HepG2 (cell line): ENCODE results near the gene UBQLN4. TPM values are rescaled to one million over a fixed set of nuclear protein-coding genes. Genes with fewer than 3 reads are reported as not detected.
A peak's percentile ranks its signal among the peaks of the same experiment; 100 is the strongest.

Experiments
- EHMT2 ChIP-seq: fragments of 200-600 bp; sonication (generic); IDR thresholded peaks from 2 replicates; pipeline ENCODE4 v1.7.0; 2017; ENCODE audit warnings: antibody characterized with exemption, low read depth, low read length, borderline replicate concordance
- PITX1 ChIP-seq: sonication (generic); formaldehyde crosslinking; IDR thresholded peaks from 2 replicates; pipeline ENCODE4 v1.5.1; 2020; ENCODE audit warnings: mild to moderate bottlenecking, missing genetic modification reagents
- TAF1 ChIP-seq: sonication (generic); formaldehyde crosslinking; IDR thresholded peaks from 2 replicates; pipeline ENCODE4 v1.4.0; 2020; ENCODE audit warnings: missing genetic modification reagents
- ZFP62 ChIP-seq: sonication (generic); formaldehyde crosslinking; IDR thresholded peaks from 2 replicates; pipeline ENCODE4 v1.4.0; 2020; ENCODE audit warnings: missing genetic modification reagents
- ZKSCAN5 ChIP-seq: sonication (generic); formaldehyde crosslinking; IDR thresholded peaks from 2 replicates; pipeline ENCODE4 v1.5.1; 2020; ENCODE audit warnings: mild to moderate bottlenecking, missing genetic modification reagents
- ZNF619 ChIP-seq: sonication (generic); formaldehyde crosslinking; IDR thresholded peaks from 2 replicates; pipeline ENCODE4 v1.4.0; 2020; ENCODE audit warnings: mild to moderate bottlenecking, missing genetic modification reagents
- polyA plus RNA-seq, 8 experiments: library from polyadenylated mRNA; depleted of rRNA in 3 of 8; stranded (reverse) in 7 of 8; unstranded in 1 of 8; fragments of >200 nt; fragmentation: Illumina TruSeq in 4 of 8; extraction: Trizol in 4 of 8; gene quantifications; 2 replicates each; pipeline versions ENCODE4 v1.2.1 to v1.2.3, GENCODE V29; 2011 to 2016; ENCODE audit warnings: low read depth in 4 of 8, missing spikeins in 1 of 8, mixed read lengths in 1 of 8; ENCODE audit not compliant: insufficient read depth in 1 of 8
- total RNA-seq, 5 experiments: library from RNA; depleted of rRNA; stranded (reverse); fragments of >200 nt; fragmentation: Illumina TruSeq; extraction: Trizol; gene quantifications; 2 replicates each; pipeline ENCODE4 v1.2.3, GENCODE V29; 2016; ENCODE audit warnings: low read depth in 1 of 5
- TF ChIP-seq, protein P1 (sequence below): sonication (generic); formaldehyde crosslinking; IDR thresholded peaks from 2 replicates; pipeline ENCODE4 v1.4.0; 2020; ENCODE audit warnings: missing genetic modification reagents
- TF ChIP-seq, protein P2 (sequence below): sonication (generic); formaldehyde crosslinking; IDR thresholded peaks from 2 replicates; pipeline ENCODE4 v1.5.1; 2020; ENCODE audit warnings: mild to moderate bottlenecking, missing genetic modification reagents, moderate library complexity
- TF ChIP-seq, protein P3 (sequence below): sonication (generic); formaldehyde crosslinking; IDR thresholded peaks from 2 replicates; pipeline ENCODE4 v1.8.0; 2022; ENCODE audit warnings: missing genetic modification reagents, mild to moderate bottlenecking, borderline replicate concordance

The UBQLN4 gene
- total and polyA plus RNA-seq, 2 of the 13 experiments (the other 11 are each of a cell fraction or from before 2014, with no cell fraction given): 31.5 to 39.8 TPM

DNA sequence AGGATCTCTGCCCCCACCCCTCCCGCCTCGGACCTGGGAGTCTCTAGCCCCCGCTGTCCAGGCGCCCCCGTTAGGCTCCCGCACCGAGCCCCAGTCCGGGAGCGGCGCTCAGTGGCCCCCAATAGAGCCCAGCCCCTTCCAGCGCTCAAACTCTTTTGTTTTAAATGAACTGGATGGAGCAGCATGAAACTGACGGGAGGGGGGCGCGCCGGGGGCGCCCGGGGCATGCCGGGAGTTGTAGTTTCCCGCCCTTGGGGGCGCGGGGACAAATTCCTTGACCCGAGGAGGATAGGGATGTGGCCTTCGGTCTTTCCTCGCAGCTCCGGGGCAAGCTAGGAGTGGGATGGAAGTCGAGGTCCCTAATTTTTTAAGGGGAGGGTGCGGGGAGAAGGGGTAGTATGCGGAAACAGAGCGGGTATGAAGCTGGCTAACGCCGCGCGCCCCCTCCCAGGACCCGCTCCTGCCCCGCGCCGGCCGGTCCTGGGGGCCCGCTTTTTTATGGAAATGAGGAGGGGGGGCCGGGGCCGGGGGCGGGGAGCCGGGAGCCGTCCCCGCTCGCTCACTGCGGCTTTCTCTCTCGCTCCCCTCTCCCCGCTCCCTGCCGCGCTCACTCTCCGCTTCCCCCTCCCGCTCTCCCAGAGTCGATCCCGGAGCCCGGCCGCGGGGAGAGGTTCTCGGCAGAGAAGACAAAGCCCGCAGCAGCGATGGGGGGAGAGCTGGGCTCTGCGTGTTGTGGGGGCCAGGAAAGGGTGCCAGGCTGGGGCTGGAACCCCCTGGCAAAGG lies 28.9 kb upstream of the UBQLN4 start, which contains the start of gene MEX3A (continued):
- no peak for TF ChIP-seq EHMT2
- TF ChIP-seq TAF1 (CRISPR knock-in tag): no peak
- TF ChIP-seq ZKSCAN5 (CRISPR knock-in tag): no peak
- TF ChIP-seq, protein P1, sequence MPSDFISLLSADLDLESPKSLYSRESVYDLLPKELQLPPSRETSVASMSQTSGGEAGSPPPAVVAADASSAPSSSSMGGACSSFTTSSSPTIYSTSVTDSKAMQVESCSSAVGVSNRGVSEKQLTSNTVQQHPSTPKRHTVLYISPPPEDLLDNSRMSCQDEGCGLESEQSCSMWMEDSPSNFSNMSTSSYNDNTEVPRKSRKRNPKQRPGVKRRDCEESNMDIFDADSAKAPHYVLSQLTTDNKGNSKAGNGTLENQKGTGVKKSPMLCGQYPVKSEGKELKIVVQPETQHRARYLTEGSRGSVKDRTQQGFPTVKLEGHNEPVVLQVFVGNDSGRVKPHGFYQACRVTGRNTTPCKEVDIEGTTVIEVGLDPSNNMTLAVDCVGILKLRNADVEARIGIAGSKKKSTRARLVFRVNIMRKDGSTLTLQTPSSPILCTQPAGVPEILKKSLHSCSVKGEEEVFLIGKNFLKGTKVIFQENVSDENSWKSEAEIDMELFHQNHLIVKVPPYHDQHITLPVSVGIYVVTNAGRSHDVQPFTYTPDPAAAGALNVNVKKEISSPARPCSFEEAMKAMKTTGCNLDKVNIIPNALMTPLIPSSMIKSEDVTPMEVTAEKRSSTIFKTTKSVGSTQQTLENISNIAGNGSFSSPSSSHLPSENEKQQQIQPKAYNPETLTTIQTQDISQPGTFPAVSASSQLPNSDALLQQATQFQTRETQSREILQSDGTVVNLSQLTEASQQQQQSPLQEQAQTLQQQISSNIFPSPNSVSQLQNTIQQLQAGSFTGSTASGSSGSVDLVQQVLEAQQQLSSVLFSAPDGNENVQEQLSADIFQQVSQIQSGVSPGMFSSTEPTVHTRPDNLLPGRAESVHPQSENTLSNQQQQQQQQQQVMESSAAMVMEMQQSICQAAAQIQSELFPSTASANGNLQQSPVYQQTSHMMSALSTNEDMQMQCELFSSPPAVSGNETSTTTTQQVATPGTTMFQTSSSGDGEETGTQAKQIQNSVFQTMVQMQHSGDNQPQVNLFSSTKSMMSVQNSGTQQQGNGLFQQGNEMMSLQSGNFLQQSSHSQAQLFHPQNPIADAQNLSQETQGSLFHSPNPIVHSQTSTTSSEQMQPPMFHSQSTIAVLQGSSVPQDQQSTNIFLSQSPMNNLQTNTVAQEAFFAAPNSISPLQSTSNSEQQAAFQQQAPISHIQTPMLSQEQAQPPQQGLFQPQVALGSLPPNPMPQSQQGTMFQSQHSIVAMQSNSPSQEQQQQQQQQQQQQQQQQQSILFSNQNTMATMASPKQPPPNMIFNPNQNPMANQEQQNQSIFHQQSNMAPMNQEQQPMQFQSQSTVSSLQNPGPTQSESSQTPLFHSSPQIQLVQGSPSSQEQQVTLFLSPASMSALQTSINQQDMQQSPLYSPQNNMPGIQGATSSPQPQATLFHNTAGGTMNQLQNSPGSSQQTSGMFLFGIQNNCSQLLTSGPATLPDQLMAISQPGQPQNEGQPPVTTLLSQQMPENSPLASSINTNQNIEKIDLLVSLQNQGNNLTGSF: no peak
- TF ChIP-seq, protein P2, sequence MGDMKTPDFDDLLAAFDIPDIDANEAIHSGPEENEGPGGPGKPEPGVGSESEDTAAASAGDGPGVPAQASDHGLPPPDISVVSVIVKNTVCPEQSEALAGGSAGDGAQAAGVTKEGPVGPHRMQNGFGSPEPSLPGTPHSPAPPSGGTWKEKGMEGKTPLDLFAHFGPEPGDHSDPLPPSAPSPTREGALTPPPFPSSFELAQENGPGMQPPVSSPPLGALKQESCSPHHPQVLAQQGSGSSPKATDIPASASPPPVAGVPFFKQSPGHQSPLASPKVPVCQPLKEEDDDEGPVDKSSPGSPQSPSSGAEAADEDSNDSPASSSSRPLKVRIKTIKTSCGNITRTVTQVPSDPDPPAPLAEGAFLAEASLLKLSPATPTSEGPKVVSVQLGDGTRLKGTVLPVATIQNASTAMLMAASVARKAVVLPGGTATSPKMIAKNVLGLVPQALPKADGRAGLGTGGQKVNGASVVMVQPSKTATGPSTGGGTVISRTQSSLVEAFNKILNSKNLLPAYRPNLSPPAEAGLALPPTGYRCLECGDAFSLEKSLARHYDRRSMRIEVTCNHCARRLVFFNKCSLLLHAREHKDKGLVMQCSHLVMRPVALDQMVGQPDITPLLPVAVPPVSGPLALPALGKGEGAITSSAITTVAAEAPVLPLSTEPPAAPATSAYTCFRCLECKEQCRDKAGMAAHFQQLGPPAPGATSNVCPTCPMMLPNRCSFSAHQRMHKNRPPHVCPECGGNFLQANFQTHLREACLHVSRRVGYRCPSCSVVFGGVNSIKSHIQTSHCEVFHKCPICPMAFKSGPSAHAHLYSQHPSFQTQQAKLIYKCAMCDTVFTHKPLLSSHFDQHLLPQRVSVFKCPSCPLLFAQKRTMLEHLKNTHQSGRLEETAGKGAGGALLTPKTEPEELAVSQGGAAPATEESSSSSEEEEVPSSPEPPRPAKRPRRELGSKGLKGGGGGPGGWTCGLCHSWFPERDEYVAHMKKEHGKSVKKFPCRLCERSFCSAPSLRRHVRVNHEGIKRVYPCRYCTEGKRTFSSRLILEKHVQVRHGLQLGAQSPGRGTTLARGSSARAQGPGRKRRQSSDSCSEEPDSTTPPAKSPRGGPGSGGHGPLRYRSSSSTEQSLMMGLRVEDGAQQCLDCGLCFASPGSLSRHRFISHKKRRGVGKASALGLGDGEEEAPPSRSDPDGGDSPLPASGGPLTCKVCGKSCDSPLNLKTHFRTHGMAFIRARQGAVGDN: peak; percentile 52
- TF ChIP-seq ZFP62 (CRISPR knock-in tag): no peak
- TF ChIP-seq ZNF619 (CRISPR knock-in tag): no peak
- TF ChIP-seq, protein P3, sequence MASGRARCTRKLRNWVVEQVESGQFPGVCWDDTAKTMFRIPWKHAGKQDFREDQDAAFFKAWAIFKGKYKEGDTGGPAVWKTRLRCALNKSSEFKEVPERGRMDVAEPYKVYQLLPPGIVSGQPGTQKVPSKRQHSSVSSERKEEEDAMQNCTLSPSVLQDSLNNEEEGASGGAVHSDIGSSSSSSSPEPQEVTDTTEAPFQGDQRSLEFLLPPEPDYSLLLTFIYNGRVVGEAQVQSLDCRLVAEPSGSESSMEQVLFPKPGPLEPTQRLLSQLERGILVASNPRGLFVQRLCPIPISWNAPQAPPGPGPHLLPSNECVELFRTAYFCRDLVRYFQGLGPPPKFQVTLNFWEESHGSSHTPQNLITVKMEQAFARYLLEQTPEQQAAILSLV (CRISPR knock-in tag): 0 out of 2 replicates have a peak, but pooled peaks have one; percentile 58
- TF ChIP-seq PITX1 (CRISPR knock-in tag): no peak
